ENCODE data around the gene DDX24.

The DDX24 gene

DNA sequence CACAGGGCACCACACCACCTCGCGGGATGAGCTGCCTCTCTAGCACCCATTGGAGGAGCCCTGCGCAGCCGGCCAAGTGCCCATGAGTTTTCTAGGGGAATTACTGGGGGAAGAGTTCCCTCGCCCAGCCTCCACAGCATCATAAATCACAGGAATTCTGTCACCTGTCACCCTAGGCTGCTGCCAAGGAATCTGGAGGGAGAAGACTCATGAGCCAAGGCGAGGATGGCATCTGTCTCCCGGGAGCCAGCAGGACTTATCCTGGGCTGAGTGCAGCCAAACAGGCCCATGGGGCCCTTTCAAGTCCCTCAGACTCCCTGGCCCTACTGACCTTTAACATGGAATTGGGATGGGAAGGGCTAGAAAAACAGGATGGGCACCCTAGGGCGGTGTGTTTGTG, 62.7 kb downstream of the DDX24 start:
- no peaks in the 10 kb centered on the region for H3K36me3 ChIP-seq (ENCODE audit: insufficient read depth, low read length)
- no peak for TF ChIP-seq POLR2AphosphoS5 (IDR thresholded peaks at IDR 0.05; ENCODE audit: borderline replicate concordance, low read depth, low read length)
- TF ChIP-seq EZH2 (IDR thresholded peaks at IDR 0.05) = no peak
- TF ChIP-seq FOXP2 (optimal IDR thresholded peaks at IDR 0.05; ENCODE audit: control extremely low read depth, extremely low read length, insufficient read depth) = no peak
- H3K4me3 ChIP-seq = no peak overlapping the region
- DNase-seq (ENCODE audit: low read depth, low spot score) = no peak
- H3K9ac ChIP-seq (ENCODE audit: insufficient read length) = no peak overlapping the region
- no peaks in the 10 kb centered on the region for H3K9me3 ChIP-seq (ENCODE audit: low read depth, low read length)
- no peak overlapping the region for H3K27ac ChIP-seq

DNA sequence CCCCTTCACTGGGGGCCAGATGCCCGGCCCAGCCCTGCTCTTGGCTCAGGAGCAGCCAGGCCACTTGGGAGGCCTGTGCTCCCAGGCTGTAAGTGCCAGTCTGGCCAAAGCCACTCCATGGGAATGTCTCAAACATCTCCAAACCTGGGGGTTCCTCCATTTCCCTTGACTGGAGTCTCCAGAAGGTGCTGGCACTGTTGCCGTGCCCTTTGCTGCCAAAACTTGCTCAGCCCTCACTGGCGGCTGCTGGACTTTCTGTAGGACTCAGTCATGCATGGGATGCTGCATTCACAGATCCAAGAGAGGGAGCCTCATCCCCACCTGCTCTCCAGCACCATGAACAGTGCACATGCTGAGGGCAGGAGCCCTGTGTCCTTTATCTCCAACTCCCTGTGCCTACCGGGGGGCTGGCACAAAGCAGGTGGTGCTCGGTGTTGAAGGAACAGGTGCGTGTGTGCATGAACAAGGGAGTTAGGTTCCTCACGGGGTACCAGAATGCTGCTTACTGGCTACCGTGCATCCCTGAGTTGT, 64.5 kb downstream of the DDX24 start:
- Histone ChIP-seq H3K9ac (ENCODE audit: insufficient read length) (no peak overlapping the region), H3K27ac (no peak overlapping the region), H3K9me3 (ENCODE audit: low read depth, low read length) (no peaks in the 10 kb centered on the region), H3K36me3 (ENCODE audit: insufficient read depth, low read length) (no peaks in the 10 kb centered on the region), H3K4me3 (no peak overlapping the region)
- no peak for DNase-seq (ENCODE audit: low read depth, low spot score)
- TF ChIP-seq FOXP2 (optimal IDR thresholded peaks at IDR 0.05; ENCODE audit: control extremely low read depth, extremely low read length, insufficient read depth) = no peak
- no peak for TF ChIP-seq POLR2AphosphoS5 (IDR thresholded peaks at IDR 0.05; ENCODE audit: borderline replicate concordance, low read depth, low read length)
- TF ChIP-seq EZH2 (IDR thresholded peaks at IDR 0.05) = no peak

DNA sequence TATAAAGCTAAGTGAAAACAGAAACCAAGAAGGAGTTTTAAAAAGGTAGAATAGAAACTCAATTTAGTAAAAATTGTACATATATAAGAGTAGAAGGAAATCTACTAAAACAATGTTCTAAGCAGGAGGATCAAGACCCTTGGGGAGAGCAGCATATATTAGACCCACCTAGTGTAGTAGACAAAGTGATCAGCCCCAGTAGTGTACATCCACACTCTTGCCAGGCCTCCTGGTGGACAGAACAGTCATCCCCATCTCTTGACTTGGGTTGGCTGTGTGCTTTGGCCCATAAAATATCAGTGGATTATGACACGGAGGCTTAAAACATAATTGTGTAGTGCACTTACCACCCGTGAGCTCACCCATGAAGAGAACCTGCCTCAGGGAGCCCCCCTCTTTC, 65.8 kb downstream of the DDX24 start:
- H3K36me3 ChIP-seq (ENCODE audit: insufficient read depth, low read length) = no peaks in the 10 kb centered on the region

DNA sequence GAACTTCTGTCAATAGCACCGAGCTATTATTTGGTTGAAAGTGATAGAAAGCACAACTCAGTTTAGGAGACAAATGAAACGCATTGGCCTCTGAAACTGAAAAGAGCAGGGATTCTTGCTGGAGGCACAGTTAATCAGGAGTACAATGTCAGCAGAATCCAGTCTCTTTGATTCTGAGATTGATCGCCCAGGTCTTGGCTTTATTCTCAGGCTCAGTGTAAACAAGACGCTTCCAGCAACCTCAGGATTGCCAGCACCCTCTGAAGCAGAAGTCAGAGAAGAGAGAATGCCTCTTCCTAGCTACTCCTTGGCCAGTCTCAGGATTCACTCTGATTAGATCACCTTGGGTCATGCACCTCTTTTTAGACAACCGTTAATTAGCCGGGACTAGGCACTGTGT, 66.6 kb downstream of the DDX24 start:
- Histone ChIP-seq H3K9me3 (ENCODE audit: low read depth, low read length) (no peaks in the 10 kb centered on the region), H3K4me3 (no peak overlapping the region), H3K9ac (ENCODE audit: insufficient read length) (no peak overlapping the region), H3K36me3 (ENCODE audit: insufficient read depth, low read length) (no peaks in the 10 kb centered on the region), H3K27ac (no peak overlapping the region)
- DNase-seq (ENCODE audit: low read depth, low spot score) = no peak
- TF ChIP-seq POLR2AphosphoS5 (IDR thresholded peaks at IDR 0.05; ENCODE audit: borderline replicate concordance, low read depth, low read length) (no peak), FOXP2 (optimal IDR thresholded peaks at IDR 0.05; ENCODE audit: control extremely low read depth, extremely low read length, insufficient read depth) (no peak), EZH2 (IDR thresholded peaks at IDR 0.05) (no peak)

More for the DNA sequence above, 65.8 kb downstream of the DDX24 start:
- Histone ChIP-seq H3K4me3 (no peak overlapping the region), H3K27ac (no peak overlapping the region), H3K9ac (ENCODE audit: insufficient read length) (no peak overlapping the region), H3K9me3 (ENCODE audit: low read depth, low read length) (no peaks in the 10 kb centered on the region)
- no peak for DNase-seq (ENCODE audit: low read depth, low spot score)
- TF ChIP-seq FOXP2 (optimal IDR thresholded peaks at IDR 0.05; ENCODE audit: control extremely low read depth, extremely low read length, insufficient read depth) (no peak), EZH2 (IDR thresholded peaks at IDR 0.05) (no peak), POLR2AphosphoS5 (IDR thresholded peaks at IDR 0.05; ENCODE audit: borderline replicate concordance, low read depth, low read length) (no peak)

DNA sequence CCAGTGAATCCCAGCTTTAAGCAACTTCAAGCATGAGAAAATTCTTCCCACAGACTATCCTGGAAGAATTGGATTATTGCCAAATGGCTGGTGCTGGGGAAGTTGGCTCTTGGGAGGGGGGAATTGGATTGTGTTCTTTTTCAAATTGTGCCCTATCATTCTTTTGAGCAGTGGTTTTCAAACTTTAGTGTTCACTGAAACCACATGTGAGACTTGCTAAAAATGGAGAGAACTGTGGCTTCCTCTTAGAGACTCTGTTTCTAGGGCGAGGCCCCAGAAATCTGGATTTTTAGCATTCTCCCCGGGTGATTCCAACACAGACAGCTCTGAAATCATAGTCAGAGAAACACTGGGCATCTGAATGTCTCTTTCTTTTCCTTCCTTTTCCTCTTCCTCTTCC, 69.2 kb downstream of the DDX24 start:
- Histone ChIP-seq H3K36me3 (ENCODE audit: insufficient read depth, low read length) (no peaks in the 10 kb centered on the region), H3K9me3 (ENCODE audit: low read depth, low read length) (no peaks in the 10 kb centered on the region), H3K27ac (no peak overlapping the region), H3K9ac (ENCODE audit: insufficient read length) (no peak overlapping the region), H3K4me3 (no peak overlapping the region)
- DNase-seq (ENCODE audit: low read depth, low spot score) = no peak
- TF ChIP-seq POLR2AphosphoS5 (IDR thresholded peaks at IDR 0.05; ENCODE audit: borderline replicate concordance, low read depth, low read length) (no peak), EZH2 (IDR thresholded peaks at IDR 0.05) (no peak), FOXP2 (optimal IDR thresholded peaks at IDR 0.05; ENCODE audit: control extremely low read depth, extremely low read length, insufficient read depth) (no peak)

DNA sequence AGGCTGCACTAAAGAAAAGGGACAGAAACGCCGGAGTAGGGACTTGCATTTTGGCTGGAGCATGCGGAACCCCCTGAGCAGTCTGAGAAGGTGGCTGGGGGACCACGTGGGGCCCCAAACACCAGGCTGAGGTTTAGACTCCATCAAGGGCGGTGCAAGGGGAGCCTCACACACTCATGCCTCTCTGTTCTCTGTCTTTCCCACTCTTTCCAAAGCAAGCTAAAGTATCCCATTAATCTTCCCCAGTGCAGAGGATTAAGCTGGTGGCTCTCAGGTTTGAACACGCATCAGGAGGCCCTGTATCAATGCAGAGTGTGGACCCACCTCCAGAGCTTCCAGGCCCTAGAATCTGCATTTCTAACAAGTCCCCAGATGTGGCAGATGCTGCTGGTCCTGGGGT, 70.4 kb downstream of the DDX24 start:
- no peak overlapping the region for H3K27ac ChIP-seq
- no peak overlapping the region for H3K4me3 ChIP-seq
- DNase-seq (ENCODE audit: low read depth, low spot score) = no peak
- no peaks in the 10 kb centered on the region for H3K36me3 ChIP-seq (ENCODE audit: insufficient read depth, low read length)
- no peak overlapping the region for H3K9ac ChIP-seq (ENCODE audit: insufficient read length)
- H3K9me3 ChIP-seq (ENCODE audit: low read depth, low read length) = no peaks in the 10 kb centered on the region
- TF ChIP-seq FOXP2 (optimal IDR thresholded peaks at IDR 0.05; ENCODE audit: control extremely low read depth, extremely low read length, insufficient read depth) (no peak), EZH2 (IDR thresholded peaks at IDR 0.05) (no peak), POLR2AphosphoS5 (IDR thresholded peaks at IDR 0.05; ENCODE audit: borderline replicate concordance, low read depth, low read length) (no peak)

DNA sequence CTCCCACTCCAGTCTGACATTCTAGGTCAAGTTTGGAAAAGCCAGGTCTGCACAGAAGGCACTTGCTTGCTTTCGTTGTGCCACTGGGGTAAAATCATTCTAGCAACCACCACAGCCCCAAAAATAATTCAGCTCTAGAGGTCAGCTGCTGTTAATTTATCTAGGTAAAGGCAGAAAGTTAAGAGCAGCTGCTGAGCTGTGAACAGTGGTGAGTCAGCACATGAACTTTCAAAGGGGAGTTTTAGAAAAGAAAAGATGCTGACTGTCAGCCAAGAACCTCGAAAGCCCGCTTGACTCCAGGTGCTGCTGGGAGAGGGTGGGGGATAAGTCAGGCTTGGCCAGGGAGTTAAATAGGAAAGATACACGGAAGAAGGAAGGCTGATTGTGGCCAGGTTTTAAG, 71.2 kb downstream of the DDX24 start:
- Histone ChIP-seq H3K9ac (ENCODE audit: insufficient read length) (no peak overlapping the region), H3K4me3 (no peak overlapping the region), H3K36me3 (ENCODE audit: insufficient read depth, low read length) (no peaks in the 10 kb centered on the region), H3K9me3 (ENCODE audit: low read depth, low read length) (no peaks in the 10 kb centered on the region), H3K27ac (no peak overlapping the region)
- TF ChIP-seq POLR2AphosphoS5 (IDR thresholded peaks at IDR 0.05; ENCODE audit: borderline replicate concordance, low read depth, low read length) (no peak), EZH2 (IDR thresholded peaks at IDR 0.05) (no peak), FOXP2 (optimal IDR thresholded peaks at IDR 0.05; ENCODE audit: control extremely low read depth, extremely low read length, insufficient read depth) (no peak)
- no peak for DNase-seq (ENCODE audit: low read depth, low spot score)

DNA sequence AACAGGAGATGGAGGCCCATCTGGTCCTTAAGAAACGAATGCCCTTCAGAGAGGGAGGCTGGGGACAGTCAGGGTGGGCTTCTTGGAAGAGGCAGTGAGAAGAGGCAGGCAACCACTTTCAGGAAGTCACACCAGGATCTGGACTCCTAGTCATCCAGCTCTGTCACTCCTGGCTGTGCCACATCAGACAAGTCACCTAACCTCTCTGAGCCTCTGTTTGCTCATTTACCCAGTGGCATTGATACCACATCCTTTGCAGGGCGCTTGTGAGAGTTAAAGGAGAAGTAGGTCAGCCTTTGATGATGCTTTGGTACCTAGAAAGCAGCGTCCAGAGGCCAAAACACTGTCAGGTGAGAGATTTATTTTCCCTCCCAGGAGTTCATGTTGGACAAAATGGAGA, 72.8 kb downstream of the DDX24 start:
- Histone ChIP-seq H3K36me3 (ENCODE audit: insufficient read depth, low read length) (no peaks in the 10 kb centered on the region), H3K9ac (ENCODE audit: insufficient read length) (no peak overlapping the region), H3K4me3 (no peak overlapping the region), H3K27ac (no peak overlapping the region), H3K9me3 (ENCODE audit: low read depth, low read length) (no peaks in the 10 kb centered on the region)
- DNase-seq (ENCODE audit: low read depth, low spot score) = no peak
- TF ChIP-seq POLR2AphosphoS5 (IDR thresholded peaks at IDR 0.05; ENCODE audit: borderline replicate concordance, low read depth, low read length) (no peak), FOXP2 (optimal IDR thresholded peaks at IDR 0.05; ENCODE audit: control extremely low read depth, extremely low read length, insufficient read depth) (no peak), EZH2 (IDR thresholded peaks at IDR 0.05) (no peak)

All from SK-N-MC (cell line).